A172 (cell line): Measurements from ENCODE around the gene FCAMR. TPM values are rescaled to one million over a fixed set of nuclear protein-coding genes. Genes with fewer than 3 reads are reported as not detected.

ENCODE experiments used
- DNase-seq: peaks from one replicate; pipeline ENCODE4 v3.0.0-alpha.2; 2015; ENCODE audit warnings: low spot score
- total RNA-seq: library from RNA; depleted of rRNA; stranded (reverse); fragments of >200 nt; shearing (Covaris generic); gene quantifications from 2 replicates; pipeline ENCODE4 v1.2.3, GENCODE V29; 2014

Gene FCAMR
- total RNA-seq, 1 experiment from 2014 or later: not detected

- DNase-seq: no peak
These were observed 9.4 kb downstream of the FCAMR start for GRCh38 chr1:206960676-206961386.

GRCh38 chr1:206958144-206958543 is 12.1 kb downstream of the FCAMR start:
- DNase-seq: no peak

GRCh38 chr1:206957639-206958038 is 12.6 kb downstream of the FCAMR start:
- no peak for DNase-seq

GRCh38 chr1:206955476-206956451 is 14.5 kb downstream of the FCAMR start:
- DNase-seq: no peak

GRCh38 chr1:206954459-206955342 is 15.6 kb downstream of the FCAMR start:
- DNase-seq: no peak

GRCh38 chr1:206953626-206954025 is 16.6 kb downstream of the FCAMR start:
- no peak for DNase-seq

- DNase-seq: no peak
These were observed 17.1 kb downstream of the FCAMR start for GRCh38 chr1:206953126-206953525.

- DNase-seq: peak; percentile 21
These were observed 18.1 kb downstream of the FCAMR start for GRCh38 chr1:206952171-206952570.

GRCh38 chr1:206951318-206952100 is 18.8 kb downstream of the FCAMR start:
- no peak for DNase-seq

- no peak for DNase-seq
These were observed 20.6 kb downstream of the FCAMR start for GRCh38 chr1:206949641-206950040.

- no peak for DNase-seq
These were observed 21.1 kb downstream of the FCAMR start for GRCh38 chr1:206949208-206949607.

- DNase-seq: no peak
These were observed 23.0 kb downstream of the FCAMR start for GRCh38 chr1:206947255-206947654.

GRCh38 chr1:206946261-206946660 is 24.0 kb downstream of the FCAMR start, which contains the start of gene PIGR:
PIGR (minus strand) TSS chr1:206946466; CDS start chr1:206940531, 5,935 bp downstream.
- no peak for DNase-seq

GRCh38 chr1:206945779-206946178 is 24.5 kb downstream of the FCAMR start:
- no peak for DNase-seq

GRCh38 chr1:206944703-206945102 is 25.6 kb downstream of the FCAMR start:
- DNase-seq: no peak

GRCh38 chr1:206941766-206942418 is 28.4 kb downstream of the FCAMR start:
- DNase-seq: no peak

- DNase-seq: no peak
These were observed 29.7 kb downstream of the FCAMR start for GRCh38 chr1:206940588-206940936.

- DNase-seq: no peak
These were observed 30.2 kb downstream of the FCAMR start for GRCh38 chr1:206939841-206940587.

GRCh38 chr1:206939131-206939530 is 31.1 kb downstream of the FCAMR start:
- DNase-seq: no peak

GRCh38 chr1:206937425-206937824 is 32.8 kb downstream of the FCAMR start:
- no peak for DNase-seq
